Dedifferentiated amniotic fluid mesenchymal stem cell (primary cell): ENCODE results near the gene RNF25.
A peak's percentile ranks its signal among the peaks of the same experiment; 100 is the strongest.

Experiments used
- DNase-seq: peaks from one replicate; pipeline ENCODE4 v3.0.0-alpha.2; 2016; ENCODE audit errors: extremely low spot score

RNF25 gene

DNA sequence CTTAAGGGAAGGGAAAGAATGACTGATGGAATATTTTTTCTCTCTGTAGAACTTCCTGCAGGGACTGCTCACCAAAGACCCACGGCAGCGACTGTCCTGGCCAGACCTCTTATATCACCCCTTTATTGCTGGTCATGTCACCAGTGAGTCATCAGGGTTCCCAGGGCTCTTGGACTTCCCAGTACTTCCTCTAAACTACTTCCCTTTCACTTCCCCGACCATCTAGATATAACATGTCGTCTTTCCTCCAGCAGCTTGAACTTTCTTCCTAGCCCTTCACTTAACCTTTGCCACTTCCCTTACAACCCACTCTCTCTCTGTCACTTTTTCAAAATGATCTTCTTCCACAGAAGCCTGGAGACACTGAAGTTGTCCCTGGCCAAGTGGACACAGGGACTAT, 7.3 kb upstream of the RNF25 start:
- no peak for DNase-seq

DNA sequence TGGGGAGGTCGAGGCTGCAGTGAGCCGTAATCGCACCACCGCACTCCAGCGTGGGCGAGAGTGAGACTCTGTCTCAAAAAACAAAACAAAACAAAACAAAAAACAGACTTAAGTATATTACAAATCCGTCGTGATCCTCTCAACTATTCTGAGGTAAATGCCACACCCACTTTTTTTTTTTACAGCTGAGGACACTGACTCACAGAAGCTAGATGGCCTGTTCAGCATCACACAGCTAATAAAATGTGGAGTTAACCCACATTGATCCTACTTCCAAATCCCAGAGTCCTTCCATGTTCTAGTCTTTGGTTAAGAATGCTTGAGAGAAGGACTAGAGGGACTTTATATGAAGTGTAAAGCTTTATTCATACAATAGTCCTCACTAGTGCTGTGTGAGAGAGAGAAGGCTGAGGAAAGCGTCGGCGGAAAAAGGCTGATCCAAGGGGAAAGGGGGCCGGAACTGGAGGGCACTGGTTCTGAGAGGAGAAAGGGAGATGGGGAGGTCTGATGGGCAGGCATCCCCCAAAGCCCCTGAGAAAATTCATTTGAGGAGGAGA, 627 bp downstream of the RNF25 start:
- DNase-seq = no peak

DNA sequence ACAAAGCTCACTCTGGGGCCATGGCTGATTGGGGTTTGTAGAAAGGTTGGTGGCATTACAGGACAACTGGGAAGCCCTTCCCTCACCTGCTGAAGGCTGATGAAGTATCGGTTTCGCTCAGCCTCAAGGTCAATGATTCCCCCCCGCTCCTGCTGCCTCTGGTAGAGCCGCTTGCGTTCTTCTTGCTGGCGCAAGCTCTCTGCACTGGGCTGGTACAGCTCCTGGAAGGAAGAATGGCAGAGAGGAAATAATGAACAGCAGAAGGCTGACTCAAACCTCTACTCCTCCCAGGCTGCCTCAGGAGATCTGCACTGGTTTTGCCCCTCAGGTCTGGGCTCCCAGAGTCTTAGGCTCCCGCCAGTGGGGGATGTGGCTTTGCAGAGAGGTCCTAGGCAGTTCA, 7.1 kb downstream of the RNF25 start:
- no peak for DNase-seq

GRCh38 chr2:218663901-218664300, 7.9 kb downstream of the RNF25 start:
- DNase-seq = no peak

DNA sequence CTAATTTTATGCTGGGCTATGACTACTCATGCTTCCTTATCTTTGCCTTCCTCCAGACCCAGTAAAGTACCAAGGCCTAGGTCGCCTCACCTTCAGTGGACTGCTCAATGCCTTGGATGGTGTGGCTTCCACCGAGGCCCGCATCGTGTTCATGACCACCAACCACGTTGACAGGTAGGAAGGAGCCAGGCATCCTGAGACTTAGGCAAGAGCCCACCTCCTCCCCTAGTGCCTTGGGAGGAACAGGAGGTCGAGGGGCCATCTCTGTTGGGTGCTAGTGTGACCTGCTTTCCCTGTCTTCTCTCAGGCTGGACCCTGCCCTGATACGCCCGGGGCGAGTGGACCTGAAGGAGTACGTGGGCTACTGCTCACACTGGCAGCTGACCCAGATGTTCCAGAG, 9.0 kb downstream of the RNF25 start:
- no peak for DNase-seq

- DNase-seq = no peak
These were observed 9.4 kb downstream of the RNF25 start for GRCh38 chr2:218662377-218662776.

DNA sequence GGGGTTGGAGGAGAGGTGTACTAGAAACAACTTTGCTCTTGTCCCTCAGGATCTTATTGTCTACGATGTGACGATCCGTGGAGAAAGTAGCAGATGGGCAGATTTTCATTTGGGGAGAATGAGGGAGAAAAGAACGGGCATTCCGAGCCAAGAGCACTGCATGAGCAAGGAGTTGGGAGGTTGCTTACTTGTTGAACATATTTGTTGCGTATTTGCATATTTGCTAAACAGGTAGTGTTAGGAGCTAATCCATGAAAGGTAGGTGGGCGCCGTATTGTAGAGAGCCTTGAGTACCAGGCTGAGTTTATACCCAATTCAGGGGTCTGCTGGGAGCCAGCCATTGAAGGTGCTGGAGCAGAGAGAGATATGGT, 11.8 kb downstream of the RNF25 start:
- DNase-seq = no peak

GRCh38 chr2:218659258-218659987, 12.4 kb downstream of the RNF25 start, which contains the start of the genes BCS1L and ZNF142:
Gene BCS1L, plus strand, starts transcription at chr2:218659683. Its CDS starts 1,305 bp downstream, at chr2:218660988.
Gene ZNF142, minus strand, starts transcription at chr2:218659623. Its CDS starts 3,194 bp downstream, at chr2:218656429.
- DNase-seq = peak; percentile 62

GRCh38 chr2:218658671-218659257, 13.0 kb downstream of the RNF25 start:
- no peak for DNase-seq

DNA sequence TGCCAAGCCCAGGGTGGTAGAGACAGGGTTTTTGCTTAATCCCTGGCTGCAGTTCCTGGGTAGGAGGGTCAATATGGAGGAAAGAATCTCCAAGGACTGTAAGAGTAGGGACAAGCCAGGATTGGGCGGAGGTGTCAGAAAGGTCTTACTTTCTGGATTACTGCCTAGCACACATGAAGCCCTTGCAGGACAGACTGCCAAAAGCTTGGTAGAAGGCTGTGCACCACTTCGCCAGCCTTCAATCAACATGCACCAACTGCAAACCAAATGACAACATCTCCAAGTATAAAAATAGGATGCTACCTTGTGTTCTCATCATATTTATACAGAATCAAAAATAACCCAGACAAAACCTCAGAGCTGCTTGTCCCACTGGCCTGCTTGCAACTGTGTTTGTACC, 16.1 kb downstream of the RNF25 start:
- DNase-seq = no peak

- DNase-seq = no peak
These were observed 23.1 kb downstream of the RNF25 start for GRCh38 chr2:218648787-218649100.

- DNase-seq = peak; percentile 42
These were observed 23.6 kb downstream of the RNF25 start for GRCh38 chr2:218648088-218648786.

- DNase-seq = no peak
These were observed 26.7 kb downstream of the RNF25 start for GRCh38 chr2:218645126-218645525.

GRCh38 chr2:218644721-218645120, 27.1 kb downstream of the RNF25 start:
- no peak for DNase-seq

DNA sequence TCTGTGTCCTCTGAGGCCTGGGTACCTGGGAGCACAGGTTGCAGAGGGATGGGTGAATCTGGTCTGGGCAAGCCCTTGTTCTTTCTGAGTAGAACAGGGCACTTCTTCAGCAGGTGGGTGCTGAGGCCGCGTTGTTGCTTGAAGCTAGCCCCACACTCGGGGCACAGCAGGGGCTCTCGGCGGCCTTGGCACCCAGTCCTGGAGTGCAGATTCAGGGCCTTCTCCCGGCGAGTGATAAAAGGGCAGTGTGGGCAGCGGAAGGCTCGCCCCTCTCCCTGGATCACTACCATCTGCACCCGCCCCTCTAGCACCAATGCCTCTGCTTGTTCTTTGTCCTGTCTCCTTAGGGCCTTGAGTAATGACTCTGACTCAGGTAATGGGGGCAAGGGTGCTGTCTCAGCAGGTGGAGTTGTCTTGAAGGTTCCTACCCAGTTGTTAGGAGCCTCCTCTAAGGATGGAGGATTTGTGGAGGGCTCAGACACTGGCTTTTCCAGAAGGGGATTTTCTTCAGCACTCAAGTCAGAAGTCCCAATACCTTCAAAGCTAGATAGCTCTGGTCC, 28.0 kb downstream of the RNF25 start:
- no peak for DNase-seq

DNA sequence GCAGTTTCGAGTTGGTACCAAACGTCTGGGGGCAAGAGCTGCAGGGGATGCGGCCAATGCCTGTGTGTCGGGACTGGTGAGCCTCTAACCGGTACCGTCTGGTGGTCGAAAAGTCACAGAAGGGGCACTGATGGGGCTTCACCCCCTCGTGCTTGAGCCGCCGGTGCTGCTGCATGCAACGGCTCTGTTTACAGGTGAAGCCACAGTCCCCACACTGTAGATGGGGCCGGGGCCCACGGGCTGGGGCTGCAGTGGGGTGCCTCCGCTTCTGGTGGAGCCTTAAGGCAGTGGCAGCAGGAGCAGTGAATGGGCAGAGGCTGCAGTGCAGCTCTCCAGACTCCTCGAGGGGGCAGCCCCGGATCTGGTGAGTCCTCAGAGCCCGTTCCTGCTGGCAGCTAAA, 29.0 kb downstream of the RNF25 start:
- DNase-seq = no peak

- DNase-seq = no peak
These were observed 29.6 kb downstream of the RNF25 start for GRCh38 chr2:218642121-218642656.

DNA sequence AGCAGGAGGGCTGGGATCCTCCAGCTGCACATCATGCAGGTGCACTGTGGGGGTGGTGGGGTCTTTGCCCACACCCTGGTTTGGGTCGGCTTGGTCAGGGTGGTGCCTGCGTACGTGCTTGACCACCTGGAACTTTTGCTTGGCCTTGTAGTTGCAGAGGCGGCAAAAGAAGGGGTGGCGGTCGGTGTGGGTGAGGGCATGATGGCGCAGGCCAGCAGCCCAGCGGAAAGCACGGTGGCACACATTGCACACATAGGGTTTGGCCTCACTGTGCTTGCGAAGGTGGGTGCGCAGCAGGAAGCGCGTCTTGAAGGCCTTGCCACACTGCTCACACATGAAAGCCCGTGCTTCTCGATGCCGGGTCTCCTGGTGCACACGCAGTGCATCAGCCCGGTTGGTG, 33.4 kb downstream of the RNF25 start:
- DNase-seq = no peak

DNA sequence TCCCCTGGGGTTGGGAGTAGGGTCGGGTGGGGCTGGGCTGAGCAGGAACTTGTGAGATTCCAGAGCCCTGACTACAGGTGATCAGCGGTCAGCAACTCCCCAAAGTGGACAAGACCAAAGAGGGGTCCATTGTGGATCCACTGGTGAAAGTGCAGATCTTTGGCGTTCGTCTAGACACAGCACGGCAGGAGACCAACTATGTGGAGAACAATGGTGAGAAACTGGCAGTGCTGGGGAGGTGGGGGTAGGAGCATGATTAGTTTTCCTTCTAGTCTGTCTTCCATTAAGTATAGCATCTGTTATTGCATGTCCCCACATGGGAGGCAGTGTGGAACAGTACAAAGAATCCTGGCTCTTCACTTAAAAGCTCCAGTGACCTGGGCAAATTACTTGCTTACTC, 36.1 kb downstream of the RNF25 start:
- no peak for DNase-seq

- no peak for DNase-seq
These were observed 40.0 kb downstream of the RNF25 start for GRCh38 chr2:218631837-218632236.

DNA sequence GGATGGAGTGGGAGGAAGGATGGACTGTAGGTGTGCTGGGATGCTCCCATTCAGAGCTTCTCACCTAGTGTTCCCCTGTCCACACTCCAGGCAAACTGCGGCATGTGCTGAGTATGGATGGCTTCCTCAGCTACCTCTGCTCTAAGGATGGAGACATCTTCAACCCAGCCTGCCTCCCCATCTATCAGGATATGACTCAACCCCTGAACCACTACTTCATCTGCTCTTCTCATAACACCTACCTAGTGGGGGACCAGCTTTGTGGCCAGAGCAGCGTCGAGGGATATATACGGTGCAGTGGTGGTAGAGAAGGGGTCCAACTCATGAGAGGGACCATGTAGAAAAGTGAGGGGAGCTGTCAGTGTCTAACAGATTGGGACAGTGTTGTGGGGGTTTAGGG, 43.9 kb downstream of the RNF25 start:
- no peak for DNase-seq

DNA sequence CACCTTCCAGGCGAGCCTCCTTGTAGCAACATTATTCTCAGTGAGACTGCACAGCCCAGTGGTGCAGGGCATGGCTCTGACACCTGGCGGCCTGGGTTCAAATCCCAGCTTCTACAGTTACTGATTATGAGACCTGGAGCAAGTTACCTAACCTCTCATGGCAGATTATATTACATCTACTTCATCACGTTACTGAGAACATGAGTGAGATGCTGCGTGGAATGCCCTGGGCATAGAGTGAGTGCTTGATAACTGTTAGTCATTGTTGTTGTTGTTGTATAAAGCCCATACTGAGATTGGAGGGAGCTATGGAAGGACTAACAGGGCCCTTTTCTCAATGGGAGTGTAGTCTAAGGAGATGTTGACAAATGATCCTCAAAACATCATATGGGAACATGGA, 45.4 kb downstream of the RNF25 start:
- DNase-seq = no peak
